ENCODE measurements around the gene DHX29. TPM values are rescaled to one million over a fixed set of nuclear protein-coding genes. Genes with fewer than 3 reads are reported as not detected.

The DHX29 gene
- total and polyA plus RNA-seq, 2 experiments from 2014 or later: 17.2 to 40.4 TPM

- no peak for DNase-seq (ENCODE audit: low read depth in 1 of 2, low spot score in 1 of 2)
- Histone ChIP-seq H3K4me1 (ENCODE audit: low read depth) (no peaks in the 10 kb centered on the region), H3K4me3 (no peak overlapping the region), H3K9me3 (ENCODE audit: low read depth) (no peaks in the 10 kb centered on the region), H3K27ac (no peak overlapping the region), H3K36me3 (peaks cover 4% of the 10 kb centered on the region), H3K27me3 (no peaks in the 10 kb centered on the region)
- TF ChIP-seq, protein P1, sequence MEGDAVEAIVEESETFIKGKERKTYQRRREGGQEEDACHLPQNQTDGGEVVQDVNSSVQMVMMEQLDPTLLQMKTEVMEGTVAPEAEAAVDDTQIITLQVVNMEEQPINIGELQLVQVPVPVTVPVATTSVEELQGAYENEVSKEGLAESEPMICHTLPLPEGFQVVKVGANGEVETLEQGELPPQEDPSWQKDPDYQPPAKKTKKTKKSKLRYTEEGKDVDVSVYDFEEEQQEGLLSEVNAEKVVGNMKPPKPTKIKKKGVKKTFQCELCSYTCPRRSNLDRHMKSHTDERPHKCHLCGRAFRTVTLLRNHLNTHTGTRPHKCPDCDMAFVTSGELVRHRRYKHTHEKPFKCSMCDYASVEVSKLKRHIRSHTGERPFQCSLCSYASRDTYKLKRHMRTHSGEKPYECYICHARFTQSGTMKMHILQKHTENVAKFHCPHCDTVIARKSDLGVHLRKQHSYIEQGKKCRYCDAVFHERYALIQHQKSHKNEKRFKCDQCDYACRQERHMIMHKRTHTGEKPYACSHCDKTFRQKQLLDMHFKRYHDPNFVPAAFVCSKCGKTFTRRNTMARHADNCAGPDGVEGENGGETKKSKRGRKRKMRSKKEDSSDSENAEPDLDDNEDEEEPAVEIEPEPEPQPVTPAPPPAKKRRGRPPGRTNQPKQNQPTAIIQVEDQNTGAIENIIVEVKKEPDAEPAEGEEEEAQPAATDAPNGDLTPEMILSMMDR (IDR thresholded peaks at IDR 0.05; ENCODE audit: low read depth, low read length): no peak
Observed at GRCh38 chr5:55333811-55334210, 26.3 kb upstream of the DHX29 start.

DNA sequence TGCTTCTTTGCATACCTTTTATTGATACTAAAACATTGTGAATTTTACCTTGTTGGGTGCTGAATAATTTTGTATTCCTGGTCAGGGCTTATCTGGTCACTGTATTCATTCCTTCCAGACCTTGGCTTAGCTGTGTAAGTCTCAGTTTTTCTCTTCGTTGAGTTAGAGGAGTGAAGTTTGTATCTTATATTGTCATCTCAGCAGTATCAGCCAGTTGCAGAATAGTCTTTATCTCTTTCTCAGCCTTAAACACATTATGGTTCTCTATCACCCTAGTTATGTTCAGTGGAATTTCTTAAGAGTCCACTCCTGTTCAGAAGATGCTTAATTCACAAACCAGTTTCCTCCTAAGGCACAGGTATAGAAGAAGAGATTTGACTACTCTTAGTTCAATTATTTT lies 25.5 kb upstream of the DHX29 start:
- TF ChIP-seq, protein P1 (IDR thresholded peaks at IDR 0.05; ENCODE audit: low read depth, low read length): no peak
- H3K36me3 ChIP-seq: peaks cover 5% of the 10 kb centered on the region
- H3K27ac ChIP-seq: no peak overlapping the region
- DNase-seq (ENCODE audit: low read depth in 1 of 2, low spot score in 1 of 2): no peak
- no peaks in the 10 kb centered on the region for H3K27me3 ChIP-seq
- no peaks in the 10 kb centered on the region for H3K9me3 ChIP-seq (ENCODE audit: low read depth)
- H3K4me3 ChIP-seq: no peak overlapping the region
- no peaks in the 10 kb centered on the region for H3K4me1 ChIP-seq (ENCODE audit: low read depth)

- peak in 1 of 2 donors; percentile 48 for DNase-seq (ENCODE audit: low read depth in 1 of 2, low spot score in 1 of 2)
- Histone ChIP-seq H3K9me3 (ENCODE audit: low read depth) (no peaks in the 10 kb centered on the region), H3K4me3 (no peak overlapping the region), H3K36me3 (peaks cover 10% of the 10 kb centered on the region), H3K27me3 (no peaks in the 10 kb centered on the region), H3K27ac (no peak overlapping the region), H3K4me1 (ENCODE audit: low read depth) (no peaks in the 10 kb centered on the region)
- TF ChIP-seq, protein P1 (IDR thresholded peaks at IDR 0.05; ENCODE audit: low read depth, low read length): no peak
Observed at GRCh38 chr5:55331321-55331720, 23.8 kb upstream of the DHX29 start.

DNA sequence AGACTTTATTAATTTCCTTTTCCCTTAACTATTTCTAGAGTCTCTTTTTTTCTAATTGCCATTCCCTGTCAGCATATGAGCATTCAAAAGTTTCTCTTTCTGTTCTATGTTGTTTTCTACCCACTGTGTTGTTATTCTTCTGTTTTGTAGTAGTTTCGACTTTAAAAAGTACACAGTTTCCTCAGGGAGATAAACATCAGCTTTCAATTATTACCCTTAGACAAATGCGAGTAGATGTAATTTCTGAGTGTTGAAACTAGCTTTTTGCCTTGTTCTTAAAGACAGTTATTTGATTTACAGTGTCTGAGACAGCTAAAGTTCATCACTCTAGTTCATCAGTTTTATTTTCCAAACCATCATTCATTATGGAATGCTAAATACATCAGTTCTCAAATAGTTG lies 19.8 kb upstream of the DHX29 start:
- TF ChIP-seq, protein P1 (IDR thresholded peaks at IDR 0.05; ENCODE audit: low read depth, low read length): no peak
- DNase-seq (ENCODE audit: low read depth in 1 of 2, low spot score in 1 of 2): no peak
- H3K27me3 ChIP-seq: no peaks in the 10 kb centered on the region
- H3K4me1 ChIP-seq (ENCODE audit: low read depth): no peaks in the 10 kb centered on the region
- H3K36me3 ChIP-seq: peaks cover 9% of the 10 kb centered on the region
- H3K9me3 ChIP-seq (ENCODE audit: low read depth): no peaks in the 10 kb centered on the region
- H3K4me3 ChIP-seq: no peak overlapping the region
- no peak overlapping the region for H3K27ac ChIP-seq

DNA sequence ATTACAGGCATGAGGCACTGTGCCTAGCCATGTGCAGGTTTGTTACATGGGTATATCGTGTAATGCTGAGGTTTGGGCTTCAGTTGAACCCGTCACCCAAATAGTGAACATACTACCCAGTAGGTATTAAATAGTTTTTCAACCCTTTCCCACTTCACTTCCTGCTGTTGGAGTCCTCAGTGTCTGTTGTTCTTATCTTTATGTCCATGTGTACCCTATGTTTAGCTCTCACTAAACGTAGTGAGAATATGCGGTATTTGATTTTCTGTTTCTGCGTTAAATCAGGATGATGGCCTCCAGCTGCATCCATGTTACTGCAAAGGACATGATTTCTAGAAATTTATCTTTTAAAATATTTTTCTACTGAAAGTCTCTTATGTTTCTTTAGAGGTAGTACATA lies 18.1 kb upstream of the DHX29 start:
- no peak overlapping the region for H3K27ac ChIP-seq
- TF ChIP-seq, protein P1 (IDR thresholded peaks at IDR 0.05; ENCODE audit: low read depth, low read length): no peak
- no peak for DNase-seq (ENCODE audit: low read depth in 1 of 2, low spot score in 1 of 2)
- no peak overlapping the region for H3K4me3 ChIP-seq
- H3K9me3 ChIP-seq (ENCODE audit: low read depth): no peaks in the 10 kb centered on the region
- no peaks in the 10 kb centered on the region for H3K4me1 ChIP-seq (ENCODE audit: low read depth)
- no peaks in the 10 kb centered on the region for H3K27me3 ChIP-seq
- H3K36me3 ChIP-seq: peaks cover 9% of the 10 kb centered on the region
